ENCODE results near the gene VAPB.

DNA sequence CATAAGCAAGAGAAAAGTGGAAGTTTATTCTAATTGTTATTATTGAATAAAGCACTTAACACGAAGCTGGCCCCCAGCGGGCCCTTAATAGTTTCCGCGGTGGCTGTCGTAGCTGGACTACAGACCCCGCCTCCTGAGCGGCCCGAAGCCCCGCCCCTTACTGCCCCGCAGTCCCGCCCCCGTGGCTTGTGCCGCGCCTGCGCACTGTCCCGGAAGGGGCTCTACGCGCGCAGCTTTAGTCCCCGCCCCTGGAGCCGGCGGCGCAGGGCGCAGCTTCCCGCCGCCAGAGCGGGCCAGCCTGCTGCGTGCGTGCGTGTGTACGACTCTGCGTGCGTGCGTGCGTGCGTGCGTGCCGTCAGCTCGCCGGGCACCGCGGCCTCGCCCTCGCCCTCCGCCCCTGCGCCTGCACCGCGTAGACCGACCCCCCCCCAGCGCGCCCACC, at the start of gene VAPB:
- TF ChIP-seq CTCF (IDR thresholded peaks at IDR 0.05) = no peak
- peak in 1 of 2 donors; percentile 90 for TF ChIP-seq POLR2A (IDR thresholded peaks at IDR 0.05)
